Mesendoderm (in vitro differentiated cells): ENCODE data around the gene ZNF664.
"Not testable (repeated sequence)": the region's sequence is repeated elsewhere in the genome, so short reads cannot be mapped to it uniquely, and the experiment has no call there.

Experiments
- DNase-seq: peaks from one replicate; pipeline ENCODE4 v3.0.0; 2013
- H2AK5ac ChIP-seq: 2 replicates; pipeline ENCODE4 v1.6.1; 2013; ENCODE audit warnings: low read length, inconsistent platforms
- H2BK120ac ChIP-seq: 2 replicates; pipeline ENCODE4 v1.6.1; 2013; ENCODE audit warnings: low read depth, mild to moderate bottlenecking, low read length, moderate library complexity, mixed read lengths
- H2BK15ac ChIP-seq: replicated peaks from 2 replicates; pipeline ENCODE4 v1.6.1; 2013; ENCODE audit warnings: low read depth, mild to moderate bottlenecking, moderate library complexity
- H2BK5ac ChIP-seq: 2 replicates; pipeline ENCODE4 v1.6.1; 2013; ENCODE audit warnings: low read length, inconsistent platforms
- H3K18ac ChIP-seq: 2 replicates; pipeline ENCODE4 v1.6.1; 2013; ENCODE audit warnings: mild to moderate bottlenecking, low read length, mixed read lengths
- H3K23ac ChIP-seq: one replicate; pipeline ENCODE4 v1.6.1; 2013; ENCODE audit warnings: low read length
- H3K27ac ChIP-seq: 2 replicates; pipeline ENCODE4 v1.5.1; 2013; ENCODE audit warnings: low read depth, mild to moderate bottlenecking, inconsistent platforms, low read length, moderate library complexity
- H3K27me3 ChIP-seq: 2 replicates; pipeline ENCODE4 v1.6.1; 2013; ENCODE audit warnings: low read length, control low read depth, mild to moderate bottlenecking, inconsistent platforms; ENCODE audit not compliant: insufficient read depth, poor library complexity
- H3K36me3 ChIP-seq: 2 replicates; pipeline ENCODE4 v1.6.1; 2013; ENCODE audit warnings: low read length, inconsistent platforms; ENCODE audit not compliant: control insufficient read depth, insufficient read depth
- H3K4ac ChIP-seq: one replicate; pipeline ENCODE4 v1.6.1; 2013; ENCODE audit warnings: low read depth, mild to moderate bottlenecking, low read length, moderate library complexity
- H3K4me1 ChIP-seq: 2 replicates; pipeline ENCODE4 v1.6.1; 2013; ENCODE audit warnings: low read depth, low read length, inconsistent platforms; ENCODE audit not compliant: control insufficient read depth
- H3K4me2 ChIP-seq: 2 replicates; pipeline ENCODE4 v1.6.1; 2013; ENCODE audit warnings: low read length
- H3K4me3 ChIP-seq: 2 replicates; pipeline ENCODE4 v1.5.1; 2013; ENCODE audit warnings: mild to moderate bottlenecking, low read length
- H3K56ac ChIP-seq: one replicate; pipeline ENCODE4 v1.6.1; 2013; ENCODE audit warnings: low read length
- H3K79me1 ChIP-seq: 2 replicates; pipeline ENCODE4 v1.6.1; 2013; ENCODE audit warnings: low read length, inconsistent platforms
- H3K79me2 ChIP-seq: 2 replicates; pipeline ENCODE4 v1.6.1; 2013; ENCODE audit warnings: mild to moderate bottlenecking, low read length; ENCODE audit not compliant: control insufficient read depth, insufficient read depth
- H3K9ac ChIP-seq: 2 replicates; pipeline ENCODE4 v1.6.1; 2013; ENCODE audit warnings: low read length, inconsistent platforms
- H4K5ac ChIP-seq: one replicate; pipeline ENCODE4 v1.6.1; 2013; ENCODE audit warnings: low read length
- H4K8ac ChIP-seq: one replicate; pipeline ENCODE4 v1.6.1; 2013; ENCODE audit warnings: low read depth, mild to moderate bottlenecking, control low read depth, low read length, moderate library complexity
- WGBS: extraction: QIAGEN DNeasy Blood & Tissue Kit; methylation state at CpG from one replicate; pipeline ENCODE4 v1.1.7; 2013; ENCODE audit warnings: low lambda C conversion rate, missing lambda C conversion rate; ENCODE audit not compliant: insufficient coverage; ENCODE audit errors: extremely low coverage; 5-methylcytosine and 5-hydroxymethylcytosine counted together

ZNF664 gene

DNA sequence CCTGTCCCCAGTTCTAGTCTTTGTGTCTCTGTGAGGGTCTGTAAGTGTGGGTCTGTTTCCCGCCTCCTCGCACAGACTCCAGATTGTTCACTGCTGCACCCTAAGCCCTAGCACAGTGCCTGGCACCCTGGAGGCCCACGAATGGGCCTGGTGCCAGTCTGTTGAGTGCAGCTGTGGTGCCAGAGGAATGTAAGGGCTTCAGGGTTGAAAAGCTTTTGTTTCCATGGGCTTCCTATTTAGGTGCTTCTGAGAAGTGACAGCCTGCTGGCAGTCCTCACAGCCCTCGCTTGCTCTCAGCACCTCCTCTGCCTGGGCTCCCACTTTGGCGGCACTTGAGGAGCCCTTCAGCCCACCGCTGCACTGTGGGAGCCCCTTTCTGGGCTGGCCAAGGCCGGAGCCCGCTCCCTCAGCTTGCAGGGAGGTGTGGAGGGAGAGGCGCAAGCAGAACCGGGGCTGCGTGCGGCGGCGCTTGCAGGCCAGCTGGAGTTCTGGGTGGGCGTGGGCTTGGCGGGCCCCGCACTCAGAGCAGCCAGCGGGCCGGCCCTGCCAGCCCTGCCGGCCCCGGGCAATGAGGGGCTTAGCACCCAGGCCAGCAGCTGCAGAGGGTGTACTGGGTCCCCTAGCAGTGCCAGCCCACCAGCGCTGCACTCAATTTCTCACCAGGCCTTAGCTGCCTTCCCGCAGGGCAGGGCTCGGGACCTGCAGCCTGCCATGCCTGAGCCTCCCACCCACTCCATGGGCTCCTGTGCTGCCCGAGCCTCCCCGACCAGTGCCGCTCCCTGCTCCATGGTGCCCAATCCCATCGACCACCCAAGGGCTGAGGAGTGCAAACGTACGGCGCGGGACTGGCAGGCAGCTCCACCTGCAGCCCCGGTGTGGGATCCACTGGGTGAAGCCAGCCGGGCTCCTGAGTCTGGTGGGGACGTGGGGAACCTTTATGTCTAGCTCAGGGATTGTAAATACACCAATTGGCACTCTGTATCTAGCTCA lies 26.2 kb upstream of the ZNF664 start:
- H3K18ac ChIP-seq, H3K79me2 ChIP-seq, DNase-seq, H3K4me3 ChIP-seq, H3K27me3 ChIP-seq, H3K27ac ChIP-seq, H2AK5ac ChIP-seq, H3K4me1 ChIP-seq, H3K4me2 ChIP-seq, H3K79me1 ChIP-seq, H2BK5ac ChIP-seq, H3K9ac ChIP-seq, H2BK15ac ChIP-seq, H3K23ac ChIP-seq, H3K36me3 ChIP-seq, H3K4ac ChIP-seq, H4K5ac ChIP-seq, H4K8ac ChIP-seq, H2BK120ac ChIP-seq, H3K56ac ChIP-seq: not testable (repeated sequence)
- no CpG with 5 or more reads among the region's 35 CpGs for WGBS

DNA sequence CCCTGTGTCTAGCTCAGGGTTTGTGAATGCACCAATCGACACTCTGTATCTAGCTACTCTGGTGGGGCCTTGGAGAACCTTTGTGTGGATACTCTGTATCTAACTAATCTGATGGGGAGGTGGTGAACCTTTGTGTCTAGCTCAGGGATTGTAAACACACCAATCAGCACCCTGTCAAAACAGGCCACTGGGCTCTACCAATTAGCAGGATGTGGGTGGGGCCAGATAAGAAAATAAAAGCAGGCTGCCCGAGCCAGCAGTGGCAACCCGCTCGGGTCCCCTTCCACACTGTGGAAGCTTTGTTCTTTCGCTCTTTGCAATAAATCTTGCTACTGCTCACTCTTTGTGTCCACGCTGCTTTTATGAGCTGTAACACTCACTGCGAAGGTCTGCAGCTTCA lies 25.5 kb upstream of the ZNF664 start:
- no CpG with 5 or more reads among the region's 7 CpGs for WGBS
- not testable (repeated sequence) for H3K27ac ChIP-seq, H3K18ac ChIP-seq

DNA sequence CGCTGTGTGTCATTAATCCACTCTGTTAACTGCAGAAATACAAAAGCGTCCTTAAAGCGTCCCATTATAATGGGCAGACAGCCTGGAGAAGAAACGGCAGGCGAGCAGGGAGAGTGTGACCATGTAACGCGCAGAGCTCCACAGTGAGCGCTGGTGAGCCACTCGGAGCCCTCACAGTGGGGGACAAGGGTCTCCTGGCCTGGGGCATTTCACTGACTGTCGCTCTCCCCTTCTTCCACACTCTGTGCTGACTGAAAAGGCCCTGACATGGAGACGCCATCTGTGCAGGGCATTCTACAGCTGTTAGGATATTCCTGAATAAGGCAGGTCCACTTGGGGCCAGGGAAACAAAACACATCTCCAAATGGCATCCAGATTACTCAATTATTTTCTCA lies 24.6 kb upstream of the ZNF664 start:
- Histone ChIP-seq H3K79me2 (no peaks in the 10 kb centered on the region), H2BK15ac (no peak overlapping the region), H3K79me1 (no peaks in the 10 kb centered on the region), H3K36me3 (no peaks in the 10 kb centered on the region), H3K4ac (no peak overlapping the region), H3K27me3 (no peaks in the 10 kb centered on the region), H3K9ac (no peak overlapping the region), H3K18ac (no peak overlapping the region), H3K4me3 (no peak overlapping the region), H2BK120ac (no peak overlapping the region), H3K27ac (no peak overlapping the region), H3K4me2 (no peak overlapping the region), H4K8ac (no peak overlapping the region), H3K56ac (no peak overlapping the region), H4K5ac (no peak overlapping the region), H3K4me1 (no peaks in the 10 kb centered on the region), H2AK5ac (no peak overlapping the region), H3K23ac (no peak overlapping the region), H2BK5ac (no peak overlapping the region)
- no peak for DNase-seq
- no CpG with 5 or more reads among the region's 11 CpGs for WGBS

More for the DNA sequence above, 25.5 kb upstream of the ZNF664 start:
- H3K27me3 ChIP-seq, H3K9ac ChIP-seq, H2BK120ac ChIP-seq, H4K5ac ChIP-seq, H3K23ac ChIP-seq, H4K8ac ChIP-seq, H2BK15ac ChIP-seq, H3K79me2 ChIP-seq, H3K4me3 ChIP-seq, H3K4me2 ChIP-seq, H2AK5ac ChIP-seq, H3K4me1 ChIP-seq, H3K36me3 ChIP-seq, H3K79me1 ChIP-seq, H3K56ac ChIP-seq, DNase-seq, H2BK5ac ChIP-seq, H3K4ac ChIP-seq: not testable (repeated sequence)

DNA sequence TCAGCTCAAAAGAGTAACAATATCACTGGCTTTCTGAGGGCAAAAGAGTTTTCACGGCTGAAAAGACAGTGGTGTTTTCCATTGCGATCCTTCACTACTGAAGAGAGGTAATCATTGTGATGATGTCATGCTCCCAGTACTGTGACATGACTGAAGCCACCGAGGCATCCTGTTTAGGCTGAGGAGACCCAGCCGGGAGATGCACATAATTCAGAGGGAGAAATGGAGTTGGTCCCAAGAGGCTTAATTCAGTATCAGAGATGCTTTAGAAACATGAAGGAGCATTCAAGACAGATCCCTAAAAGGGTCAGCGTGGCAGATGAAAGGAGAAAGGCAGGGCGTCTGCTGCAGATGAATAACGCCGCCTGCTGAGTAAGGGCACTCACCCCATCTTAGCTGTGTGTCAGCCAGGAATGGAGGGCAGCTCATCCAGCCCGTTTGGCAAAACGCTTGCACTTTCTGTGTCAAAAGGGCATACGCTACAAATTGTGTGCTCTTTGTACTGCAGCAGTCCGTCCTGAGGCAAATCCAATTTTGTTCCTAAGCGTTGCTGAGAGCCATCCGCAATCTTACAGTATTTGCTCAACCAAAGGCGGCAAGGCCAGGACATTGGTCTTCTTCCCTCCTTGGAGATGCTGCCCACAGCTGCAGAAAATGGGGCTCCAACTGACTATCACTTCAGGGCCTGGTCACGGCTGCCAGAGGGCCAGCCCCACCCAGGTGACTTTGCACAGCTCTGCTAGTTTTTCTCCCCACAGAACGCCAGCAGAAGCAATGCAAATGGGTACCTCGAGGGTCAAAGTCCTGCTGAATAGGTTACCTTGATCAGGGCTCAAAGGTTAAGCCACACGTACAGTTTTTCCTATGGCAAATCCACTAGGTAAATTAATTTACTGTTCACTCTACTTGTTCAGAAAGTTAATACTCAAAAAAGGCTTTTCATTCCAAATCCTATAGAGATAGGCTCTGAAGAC lies 23.9 kb upstream of the ZNF664 start:
- WGBS = no CpG with 5 or more reads among the region's 19 CpGs
- no peak for DNase-seq
- H3K27me3 ChIP-seq = no peaks in the 10 kb centered on the region
- H3K4me3 ChIP-seq = no peak overlapping the region
- no peak overlapping the region for H3K27ac ChIP-seq
- no peak overlapping the region for H2BK15ac ChIP-seq
- H3K4me2 ChIP-seq = no peak overlapping the region
- no peaks in the 10 kb centered on the region for H3K79me1 ChIP-seq
- H3K79me2 ChIP-seq = no peaks in the 10 kb centered on the region
- H3K23ac ChIP-seq = no peak overlapping the region
- H4K8ac ChIP-seq = no peak overlapping the region
- H3K4ac ChIP-seq = no peak overlapping the region
- H3K56ac ChIP-seq = no peak overlapping the region
- no peak overlapping the region for H2BK120ac ChIP-seq
- no peaks in the 10 kb centered on the region for H3K36me3 ChIP-seq
- H3K9ac ChIP-seq = no peak overlapping the region
- H4K5ac ChIP-seq = no peak overlapping the region
- H2BK5ac ChIP-seq = no peak overlapping the region
- no peak overlapping the region for H3K18ac ChIP-seq
- no peaks in the 10 kb centered on the region for H3K4me1 ChIP-seq
- H2AK5ac ChIP-seq = no peak overlapping the region

DNA sequence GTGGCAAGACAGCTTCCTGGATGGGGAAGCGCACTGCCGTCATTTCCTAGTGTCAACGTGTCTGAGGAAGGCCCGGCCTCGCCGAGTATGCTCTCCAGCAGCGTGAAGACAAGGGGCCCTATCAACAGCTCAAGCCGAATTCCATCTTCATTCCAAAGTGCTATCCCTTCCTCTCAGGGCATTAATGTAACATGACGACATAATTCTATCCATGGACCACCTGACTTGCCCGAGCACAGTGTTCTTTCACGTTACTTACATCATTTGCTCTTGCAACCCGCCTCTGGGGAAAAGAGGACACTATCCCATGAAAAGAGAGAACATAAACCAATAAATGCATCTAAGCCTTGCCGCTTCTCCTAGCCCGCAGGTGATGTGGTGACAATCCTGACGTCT lies 23.2 kb upstream of the ZNF664 start:
- Histone ChIP-seq H3K79me2 (no peaks in the 10 kb centered on the region), H3K4me1 (no peaks in the 10 kb centered on the region), H2BK15ac (no peak overlapping the region), H3K27me3 (no peaks in the 10 kb centered on the region), H3K4me2 (no peak overlapping the region), H3K79me1 (no peaks in the 10 kb centered on the region), H2BK120ac (no peak overlapping the region), H4K8ac (no peak overlapping the region), H3K23ac (no peak overlapping the region), H3K4me3 (no peak overlapping the region), H3K56ac (no peak overlapping the region), H3K4ac (no peak overlapping the region), H2AK5ac (no peak overlapping the region), H3K9ac (no peak overlapping the region), H3K27ac (no peak overlapping the region), H2BK5ac (no peak overlapping the region), H3K36me3 (no peaks in the 10 kb centered on the region), H3K18ac (no peak overlapping the region), H4K5ac (no peak overlapping the region)
- no CpG with 5 or more reads among the region's 15 CpGs for WGBS
- DNase-seq = peak; percentile 24
